Activated CD4-positive, alpha-beta T cell treated with anti-CD3 and anti-CD28 coated beads for 24 hours (primary cell): ENCODE measurements around the gene CSNK1A1L.

ENCODE experiments used
- DNase-seq, 2 donors: peaks; one replicate each; pipeline ENCODE4 v3.0.0-alpha.2; 2020; ENCODE audit warnings: low read depth in 2 of 2

CSNK1A1L gene

GRCh38 chr13:37107456-37107855, 2.0 kb upstream of the CSNK1A1L start:
- DNase-seq, result no peak

- no peak for DNase-seq
These were observed 1.2 kb upstream of the CSNK1A1L start for GRCh38 chr13:37106642-37107041.

- DNase-seq, result no peak
These were observed 2.6 kb downstream of the CSNK1A1L start for GRCh38 chr13:37102896-37103295.

- DNase-seq, result no peak
These were observed 4.3 kb downstream of the CSNK1A1L start for GRCh38 chr13:37101201-37101600.

- no peak for DNase-seq
These were observed 4.7 kb downstream of the CSNK1A1L start for GRCh38 chr13:37100731-37101130.

- no peak for DNase-seq
These were observed 8.4 kb downstream of the CSNK1A1L start for GRCh38 chr13:37097076-37097475.

- no peak for DNase-seq
These were observed 10.6 kb downstream of the CSNK1A1L start for GRCh38 chr13:37094840-37095239.

- DNase-seq, result no peak
These were observed 11.4 kb downstream of the CSNK1A1L start for GRCh38 chr13:37094099-37094498.

GRCh38 chr13:37091835-37092234, 13.6 kb downstream of the CSNK1A1L start:
- DNase-seq, result no peak

- DNase-seq, result no peak
These were observed 14.6 kb downstream of the CSNK1A1L start for GRCh38 chr13:37090912-37091311.

- no peak for DNase-seq
These were observed 16.0 kb downstream of the CSNK1A1L start for GRCh38 chr13:37089495-37089894.

GRCh38 chr13:37087486-37087885, 18.0 kb downstream of the CSNK1A1L start:
- DNase-seq, result no peak

- DNase-seq, result no peak
These were observed 19.9 kb downstream of the CSNK1A1L start for GRCh38 chr13:37085606-37086005.

GRCh38 chr13:37076818-37077217, 28.6 kb downstream of the CSNK1A1L start:
- DNase-seq, result no peak

- no peak for DNase-seq
These were observed 30.3 kb downstream of the CSNK1A1L start for GRCh38 chr13:37075164-37075563.

GRCh38 chr13:37074703-37075102, 30.8 kb downstream of the CSNK1A1L start:
- no peak for DNase-seq

- no peak for DNase-seq
These were observed 33.4 kb downstream of the CSNK1A1L start for GRCh38 chr13:37072024-37072423.

- no peak for DNase-seq
These were observed 34.5 kb downstream of the CSNK1A1L start for GRCh38 chr13:37070956-37071355.

GRCh38 chr13:37070145-37070695, 35.2 kb downstream of the CSNK1A1L start:
- no peak for DNase-seq

GRCh38 chr13:37069597-37070103, 35.8 kb downstream of the CSNK1A1L start:
- DNase-seq, result no peak

- DNase-seq, result no peak
These were observed 36.5 kb downstream of the CSNK1A1L start for GRCh38 chr13:37068962-37069361.

GRCh38 chr13:37067874-37068273, 37.6 kb downstream of the CSNK1A1L start:
- DNase-seq, result no peak

- no peak for DNase-seq
These were observed 39.5 kb downstream of the CSNK1A1L start for GRCh38 chr13:37065890-37066526.

- DNase-seq, result no peak
These were observed 45.6 kb downstream of the CSNK1A1L start for GRCh38 chr13:37059848-37060192.
